ENCODE results near the gene ATP5F1C. TPM values are rescaled to one million over a fixed set of nuclear protein-coding genes. Genes with fewer than 3 reads are reported as not detected.

The ATP5F1C gene
- polyA plus RNA-seq, 1 of the 3 experiments (the other 2 are of a cell fraction) = 299 TPM

DNA sequence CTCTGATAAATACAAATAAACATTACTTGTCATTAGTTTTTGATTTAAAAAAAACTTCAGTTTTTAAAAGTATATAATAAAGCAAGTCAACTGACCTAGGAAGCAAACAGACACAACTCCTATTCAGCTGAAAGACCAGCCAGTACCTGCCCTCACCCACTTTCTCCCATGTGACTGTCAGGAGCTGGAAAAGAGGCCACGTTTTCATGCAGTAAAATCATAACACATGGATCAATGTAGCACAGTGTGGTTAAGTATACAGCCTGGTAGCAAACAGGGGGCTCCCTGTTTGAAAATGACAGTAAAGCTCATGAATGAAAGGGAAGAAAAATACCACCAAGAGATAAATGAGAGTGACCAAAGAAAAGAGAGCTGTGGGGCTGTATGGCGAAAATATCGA lies 21.7 kb upstream of the ATP5F1C start:
- DNase-seq = no peak
- no peaks in the 10 kb centered on the region for H3K9me3 ChIP-seq
- no peak overlapping the region for H3K9ac ChIP-seq
- H3K27ac ChIP-seq (ENCODE audit: low read depth in 2 of 2, low read length in 1 of 2) = no peak overlapping the region
- no peak overlapping the region for H3K4me3 ChIP-seq (ENCODE audit: low read depth in 2 of 2, low read length in 1 of 2)
- 97% methylated on average over 3 of the region's 3 CpGs for WGBS (ENCODE audit: low lambda C conversion rate)
- H3K36me3 ChIP-seq (replicated peaks in 1 of 2; ENCODE audit: control insufficient read depth in 1 of 2, insufficient read depth in 2 of 2, low read length in 1 of 2) = peaks cover 69 to 79% of the 10 kb centered on the region in 2 experiments
- H3K27me3 ChIP-seq (ENCODE audit: insufficient read depth) = no peaks in the 10 kb centered on the region
- no peak overlapping the region for H3K4me2 ChIP-seq
- H3K9me2 ChIP-seq = no peaks in the 10 kb centered on the region
- H2AFZ ChIP-seq (ENCODE audit: low read depth) = no peak overlapping the region
- CTCF ChIA-PET = interaction anchor here (0.6 to 0.7 kb wide), 2 partner anchors 1358 to 1362 kb away, joined by 3 read pairs; no protein-coding TSS in a partner anchor
- POLR2A ChIA-PET = no interaction called here
- no peaks in the 10 kb centered on the region for H4K20me1 ChIP-seq (ENCODE audit: insufficient read depth)
- H3K79me2 ChIP-seq (ENCODE audit: insufficient read depth) = no peaks in the 10 kb centered on the region
- H3K4me1 ChIP-seq (ENCODE audit: control insufficient read depth in 1 of 2, insufficient read depth in 2 of 2, low read depth in 1 of 2, low read length in 1 of 2) = no peaks in the 10 kb centered on the region
- TF ChIP-seq MEF2A (IDR thresholded peaks at IDR 0.05; ENCODE audit: borderline replicate concordance, low read depth) (no peak), GATA2 (CRISPR knock-in tag; IDR thresholded peaks at IDR 0.05) (no peak), SIN3A (IDR thresholded peaks at IDR 0.05; ENCODE audit: borderline replicate concordance, low read depth, low read length) (no peak), FOSL2 (IDR thresholded peaks at IDR 0.05; ENCODE audit: borderline replicate concordance, low read depth) (no peak), MXI1 (IDR thresholded peaks at IDR 0.05; ENCODE audit: low read depth, low read length) (no peak), SMC3 (IDR thresholded peaks at IDR 0.05; ENCODE audit: low read depth, low read length) (no peak), TAF1 (IDR thresholded peaks at IDR 0.05; ENCODE audit: borderline replicate concordance, low read depth, low read length) (no peak), CHD2 (IDR thresholded peaks at IDR 0.05; ENCODE audit: low read length, partially characterized antibody) (no peak), RFX5 (IDR thresholded peaks at IDR 0.05; ENCODE audit: low read length) (no peak), POLR2AphosphoS5 (IDR thresholded peaks at IDR 0.05; ENCODE audit: low read depth, low read length) (no peak), TEAD4 (IDR thresholded peaks at IDR 0.05; ENCODE audit: borderline replicate concordance, insufficient read depth) (no peak)
- TF ChIP-seq, protein P1, sequence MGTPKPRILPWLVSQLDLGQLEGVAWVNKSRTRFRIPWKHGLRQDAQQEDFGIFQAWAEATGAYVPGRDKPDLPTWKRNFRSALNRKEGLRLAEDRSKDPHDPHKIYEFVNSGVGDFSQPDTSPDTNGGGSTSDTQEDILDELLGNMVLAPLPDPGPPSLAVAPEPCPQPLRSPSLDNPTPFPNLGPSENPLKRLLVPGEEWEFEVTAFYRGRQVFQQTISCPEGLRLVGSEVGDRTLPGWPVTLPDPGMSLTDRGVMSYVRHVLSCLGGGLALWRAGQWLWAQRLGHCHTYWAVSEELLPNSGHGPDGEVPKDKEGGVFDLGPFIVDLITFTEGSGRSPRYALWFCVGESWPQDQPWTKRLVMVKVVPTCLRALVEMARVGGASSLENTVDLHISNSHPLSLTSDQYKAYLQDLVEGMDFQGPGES (IDR thresholded peaks at IDR 0.05; ENCODE audit: low read depth, low read length) = no peak
- TF ChIP-seq, protein P2, sequence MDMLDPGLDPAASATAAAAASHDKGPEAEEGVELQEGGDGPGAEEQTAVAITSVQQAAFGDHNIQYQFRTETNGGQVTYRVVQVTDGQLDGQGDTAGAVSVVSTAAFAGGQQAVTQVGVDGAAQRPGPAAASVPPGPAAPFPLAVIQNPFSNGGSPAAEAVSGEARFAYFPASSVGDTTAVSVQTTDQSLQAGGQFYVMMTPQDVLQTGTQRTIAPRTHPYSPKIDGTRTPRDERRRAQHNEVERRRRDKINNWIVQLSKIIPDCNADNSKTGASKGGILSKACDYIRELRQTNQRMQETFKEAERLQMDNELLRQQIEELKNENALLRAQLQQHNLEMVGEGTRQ (IDR thresholded peaks at IDR 0.05; ENCODE audit: borderline replicate concordance, low read depth, low read length) = no peak
- no peaks in the 10 kb centered on the region for H3F3A ChIP-seq (replicated peaks; ENCODE audit: insufficient read depth)

DNA sequence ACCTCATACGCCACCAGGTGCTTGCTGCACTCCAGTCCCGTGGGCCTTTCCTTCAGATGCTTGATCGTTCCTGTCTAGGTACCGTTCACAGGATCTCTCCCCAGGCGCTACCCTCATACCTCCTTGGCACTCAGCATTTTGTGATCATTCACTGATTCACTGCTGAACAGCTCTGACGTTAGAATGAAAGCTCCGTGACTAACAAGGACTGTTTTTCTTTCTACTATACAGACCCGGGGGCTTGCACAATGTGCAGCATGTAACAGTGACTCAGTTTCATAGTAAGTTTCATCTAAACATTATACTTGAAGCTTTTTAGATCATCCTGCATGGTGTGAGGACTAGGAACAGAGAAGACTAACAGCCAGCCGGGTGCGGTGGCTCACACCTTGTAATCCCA lies 20.8 kb upstream of the ATP5F1C start:
- Histone ChIP-seq H3K9me3 (no peaks in the 10 kb centered on the region), H3K4me3 (ENCODE audit: low read depth in 2 of 2, low read length in 1 of 2) (no peak overlapping the region), H3K4me2 (no peak overlapping the region), H3K27me3 (ENCODE audit: insufficient read depth) (no peaks in the 10 kb centered on the region), H4K20me1 (ENCODE audit: insufficient read depth) (no peaks in the 10 kb centered on the region), H3K36me3 (replicated peaks in 1 of 2; ENCODE audit: control insufficient read depth in 1 of 2, insufficient read depth in 2 of 2, low read length in 1 of 2) (peaks cover 68 to 71% of the 10 kb centered on the region in 2 experiments), H3K27ac (ENCODE audit: low read depth in 2 of 2, low read length in 1 of 2) (no peak overlapping the region), H3F3A (replicated peaks; ENCODE audit: insufficient read depth) (no peaks in the 10 kb centered on the region), H3K4me1 (ENCODE audit: control insufficient read depth in 1 of 2, insufficient read depth in 2 of 2, low read depth in 1 of 2, low read length in 1 of 2) (no peaks in the 10 kb centered on the region), H2AFZ (ENCODE audit: low read depth) (no peak overlapping the region), H3K79me2 (ENCODE audit: insufficient read depth) (no peaks in the 10 kb centered on the region), H3K9ac (no peak overlapping the region), H3K9me2 (no peaks in the 10 kb centered on the region)
- POLR2A ChIA-PET = no interaction called here
- DNase-seq = no peak
- WGBS (ENCODE audit: low lambda C conversion rate) = 99% methylated on average over 10 of the region's 10 CpGs
- CTCF ChIA-PET = interaction anchor here (1.1 kb wide), 1 partner anchor 11 kb away, joined by 3 read pairs; no protein-coding TSS in a partner anchor
- TF ChIP-seq, protein P3, sequence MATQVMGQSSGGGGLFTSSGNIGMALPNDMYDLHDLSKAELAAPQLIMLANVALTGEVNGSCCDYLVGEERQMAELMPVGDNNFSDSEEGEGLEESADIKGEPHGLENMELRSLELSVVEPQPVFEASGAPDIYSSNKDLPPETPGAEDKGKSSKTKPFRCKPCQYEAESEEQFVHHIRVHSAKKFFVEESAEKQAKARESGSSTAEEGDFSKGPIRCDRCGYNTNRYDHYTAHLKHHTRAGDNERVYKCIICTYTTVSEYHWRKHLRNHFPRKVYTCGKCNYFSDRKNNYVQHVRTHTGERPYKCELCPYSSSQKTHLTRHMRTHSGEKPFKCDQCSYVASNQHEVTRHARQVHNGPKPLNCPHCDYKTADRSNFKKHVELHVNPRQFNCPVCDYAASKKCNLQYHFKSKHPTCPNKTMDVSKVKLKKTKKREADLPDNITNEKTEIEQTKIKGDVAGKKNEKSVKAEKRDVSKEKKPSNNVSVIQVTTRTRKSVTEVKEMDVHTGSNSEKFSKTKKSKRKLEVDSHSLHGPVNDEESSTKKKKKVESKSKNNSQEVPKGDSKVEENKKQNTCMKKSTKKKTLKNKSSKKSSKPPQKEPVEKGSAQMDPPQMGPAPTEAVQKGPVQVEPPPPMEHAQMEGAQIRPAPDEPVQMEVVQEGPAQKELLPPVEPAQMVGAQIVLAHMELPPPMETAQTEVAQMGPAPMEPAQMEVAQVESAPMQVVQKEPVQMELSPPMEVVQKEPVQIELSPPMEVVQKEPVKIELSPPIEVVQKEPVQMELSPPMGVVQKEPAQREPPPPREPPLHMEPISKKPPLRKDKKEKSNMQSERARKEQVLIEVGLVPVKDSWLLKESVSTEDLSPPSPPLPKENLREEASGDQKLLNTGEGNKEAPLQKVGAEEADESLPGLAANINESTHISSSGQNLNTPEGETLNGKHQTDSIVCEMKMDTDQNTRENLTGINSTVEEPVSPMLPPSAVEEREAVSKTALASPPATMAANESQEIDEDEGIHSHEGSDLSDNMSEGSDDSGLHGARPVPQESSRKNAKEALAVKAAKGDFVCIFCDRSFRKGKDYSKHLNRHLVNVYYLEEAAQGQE (IDR thresholded peaks at IDR 0.05; ENCODE audit: low read depth, low read length) = no peak
- TF ChIP-seq, protein P4, sequence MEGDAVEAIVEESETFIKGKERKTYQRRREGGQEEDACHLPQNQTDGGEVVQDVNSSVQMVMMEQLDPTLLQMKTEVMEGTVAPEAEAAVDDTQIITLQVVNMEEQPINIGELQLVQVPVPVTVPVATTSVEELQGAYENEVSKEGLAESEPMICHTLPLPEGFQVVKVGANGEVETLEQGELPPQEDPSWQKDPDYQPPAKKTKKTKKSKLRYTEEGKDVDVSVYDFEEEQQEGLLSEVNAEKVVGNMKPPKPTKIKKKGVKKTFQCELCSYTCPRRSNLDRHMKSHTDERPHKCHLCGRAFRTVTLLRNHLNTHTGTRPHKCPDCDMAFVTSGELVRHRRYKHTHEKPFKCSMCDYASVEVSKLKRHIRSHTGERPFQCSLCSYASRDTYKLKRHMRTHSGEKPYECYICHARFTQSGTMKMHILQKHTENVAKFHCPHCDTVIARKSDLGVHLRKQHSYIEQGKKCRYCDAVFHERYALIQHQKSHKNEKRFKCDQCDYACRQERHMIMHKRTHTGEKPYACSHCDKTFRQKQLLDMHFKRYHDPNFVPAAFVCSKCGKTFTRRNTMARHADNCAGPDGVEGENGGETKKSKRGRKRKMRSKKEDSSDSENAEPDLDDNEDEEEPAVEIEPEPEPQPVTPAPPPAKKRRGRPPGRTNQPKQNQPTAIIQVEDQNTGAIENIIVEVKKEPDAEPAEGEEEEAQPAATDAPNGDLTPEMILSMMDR (IDR thresholded peaks at IDR 0.05) = no peak
- no peak for TF ChIP-seq FOSL2 (IDR thresholded peaks at IDR 0.05; ENCODE audit: borderline replicate concordance, low read depth)
- no peak for TF ChIP-seq GATA2 (CRISPR knock-in tag; IDR thresholded peaks at IDR 0.05)
- no peak for TF ChIP-seq POLR2AphosphoS5 (IDR thresholded peaks at IDR 0.05; ENCODE audit: low read depth, low read length)
- TF ChIP-seq, protein P2 (IDR thresholded peaks at IDR 0.05; ENCODE audit: borderline replicate concordance, low read depth, low read length) = no peak
- TF ChIP-seq, protein P5, sequence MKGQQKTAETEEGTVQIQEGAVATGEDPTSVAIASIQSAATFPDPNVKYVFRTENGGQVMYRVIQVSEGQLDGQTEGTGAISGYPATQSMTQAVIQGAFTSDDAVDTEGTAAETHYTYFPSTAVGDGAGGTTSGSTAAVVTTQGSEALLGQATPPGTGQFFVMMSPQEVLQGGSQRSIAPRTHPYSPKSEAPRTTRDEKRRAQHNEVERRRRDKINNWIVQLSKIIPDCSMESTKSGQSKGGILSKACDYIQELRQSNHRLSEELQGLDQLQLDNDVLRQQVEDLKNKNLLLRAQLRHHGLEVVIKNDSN (IDR thresholded peaks at IDR 0.05; ENCODE audit: borderline replicate concordance, low read depth) = no peak
- no peak for TF ChIP-seq RFX5 (IDR thresholded peaks at IDR 0.05; ENCODE audit: low read length)
- TF ChIP-seq RXRA (IDR thresholded peaks at IDR 0.05; ENCODE audit: borderline replicate concordance, low read depth) = no peak

All from SK-N-SH (cell line).